ENCODE results near the gene KRCC1. TPM values are rescaled to one million over a fixed set of nuclear protein-coding genes. Genes with fewer than 3 reads are reported as not detected.

The KRCC1 gene
- total RNA-seq, 4 donors from 2014 or later = 29.4 to 39.3 (median 32.2) TPM

- Histone ChIP-seq H3K36me3 (no peaks in the 10 kb centered on the region), H3K4me1 (peaks cover 0 to 9% (median 1%) of the 10 kb centered on the region in 4 donors), H3K27me3 (no peaks in the 10 kb centered on the region), H3K4me3 (peak overlapping the region; percentile 42 to 60 (median 48)), H3K9me3 (no peaks in the 10 kb centered on the region), H3K27ac (peak overlapping the region; percentile 65 to 89 (median 82))
- no peak for DNase-seq (ENCODE audit: low spot score in 2 of 2)
- 11 to 40% methylated on average over 25 to 46 of the region's 46 CpGs for WGBS, 2 donors
- no peak for TF ChIP-seq EP300 (IDR thresholded peaks at IDR 0.05)
- no peak for TF ChIP-seq CTCF (IDR thresholded peaks at IDR 0.05)
- TF ChIP-seq POLR2A (IDR thresholded peaks at IDR 0.05) = no peak
These were observed 38.4 kb downstream of the KRCC1 start for GRCh38 chr2:88016960-88017779.

DNA sequence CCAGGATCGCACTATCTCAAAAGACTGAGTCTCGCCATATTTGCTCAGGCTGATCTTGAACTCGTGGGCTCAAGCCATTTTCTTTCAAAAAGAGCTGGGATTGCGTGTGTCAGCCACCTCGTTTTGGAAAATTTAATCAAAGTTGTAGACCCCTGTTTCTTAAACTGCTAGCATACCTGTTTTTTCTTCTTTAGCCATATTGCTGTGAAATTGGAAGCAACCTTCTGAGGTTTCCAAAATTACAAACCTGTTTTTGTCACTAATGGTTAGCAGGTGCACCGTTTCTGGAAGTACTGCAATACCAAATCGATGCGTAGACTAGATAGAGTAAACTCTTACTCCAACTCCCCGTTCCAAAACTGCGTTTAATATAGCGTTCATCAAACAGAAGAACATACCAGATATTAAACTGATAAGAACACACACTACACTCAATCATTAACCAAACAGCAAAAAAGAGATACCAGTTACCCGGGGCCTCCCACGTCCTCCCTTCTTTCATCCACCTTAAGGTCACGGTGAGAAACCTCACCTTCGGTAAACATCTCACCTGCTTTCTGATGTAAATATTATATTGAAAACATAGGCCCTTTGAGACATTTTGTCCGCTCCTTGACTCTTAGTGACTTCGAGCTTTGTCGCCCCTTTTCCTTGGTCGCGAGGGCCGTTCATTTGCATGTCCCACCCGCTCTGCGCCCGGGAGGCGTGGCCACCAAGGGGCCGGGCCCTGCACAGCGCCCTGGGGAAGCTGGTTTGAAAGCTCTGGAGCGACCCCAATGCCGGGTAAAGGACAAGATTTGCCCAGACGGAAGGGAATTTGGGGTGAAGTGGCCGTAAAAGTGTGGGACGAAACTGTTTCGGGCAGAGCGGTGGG is 39.3 kb downstream of the KRCC1 start, which contains the start of gene RNU2-63P:
Gene RNU2-63P, minus strand, starts transcription at position 462 of the 874 bp plus-strand sequence.
- H3K4me1 ChIP-seq = peaks cover 0 to 14% (median 1%) of the 10 kb centered on the region in 4 donors
- H3K36me3 ChIP-seq = no peaks in the 10 kb centered on the region
- peak; percentile 42 to 63 for DNase-seq (ENCODE audit: low spot score in 2 of 2)
- H3K27me3 ChIP-seq = no peaks in the 10 kb centered on the region
- no peak for TF ChIP-seq CTCF (IDR thresholded peaks at IDR 0.05)
- TF ChIP-seq EP300 (IDR thresholded peaks at IDR 0.05) = peak in 1 of 2 donors; percentile 81
- TF ChIP-seq POLR2A (IDR thresholded peaks at IDR 0.05) = peak in 1 of 2 donors; percentile 36
- H3K4me3 ChIP-seq = peak within 1 kb of the TSS; percentile 42 to 60 (median 48)
- 10 to 12% methylated on average over 32 to 34 of the region's 34 CpGs for WGBS, 2 donors
- H3K9me3 ChIP-seq = no peaks in the 10 kb centered on the region
- H3K27ac ChIP-seq = peak within 1 kb of the TSS; percentile 65 to 89 (median 82)

DNA sequence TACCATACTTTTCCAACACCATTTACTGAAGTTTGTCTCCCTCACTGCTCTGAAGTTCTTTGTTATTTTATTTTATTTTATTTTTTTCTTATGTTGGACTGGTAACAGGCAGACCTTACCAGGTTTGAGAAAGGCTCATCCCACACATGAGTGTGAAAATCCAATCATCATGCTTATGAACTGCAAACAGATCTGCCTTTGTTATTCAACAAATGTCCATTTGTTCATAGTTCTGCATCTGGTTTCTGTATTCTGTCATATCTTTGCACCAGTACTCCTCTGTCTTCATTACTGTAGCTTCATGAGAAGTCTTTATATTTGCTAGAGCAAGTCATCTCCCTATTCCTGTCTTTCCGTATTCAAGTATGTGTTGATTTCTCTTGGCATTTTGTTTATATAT is 44.6 kb downstream of the KRCC1 start:
- Histone ChIP-seq H3K9me3 (no peaks in the 10 kb centered on the region), H3K27me3 (no peaks in the 10 kb centered on the region), H3K4me1 (peaks cover 0 to 11% (median 0%) of the 10 kb centered on the region in 4 donors), H3K27ac (peak overlapping the region; percentile 41 to 78 (median 54)), H3K4me3 (no peak overlapping the region), H3K36me3 (no peaks in the 10 kb centered on the region)
- TF ChIP-seq POLR2A (IDR thresholded peaks at IDR 0.05) = no peak
- no peak for TF ChIP-seq EP300 (IDR thresholded peaks at IDR 0.05)
- TF ChIP-seq CTCF (IDR thresholded peaks at IDR 0.05) = no peak
- WGBS, 2 donors = 19 to 21% methylated on average over 1 of the region's 1 CpG
- DNase-seq (ENCODE audit: low spot score in 2 of 2) = no peak

- no peak for TF ChIP-seq POLR2A (IDR thresholded peaks at IDR 0.05)
- TF ChIP-seq EP300 (IDR thresholded peaks at IDR 0.05) = no peak
- TF ChIP-seq CTCF (IDR thresholded peaks at IDR 0.05) = no peak
- Histone ChIP-seq H3K27me3 (no peaks in the 10 kb centered on the region), H3K36me3 (no peaks in the 10 kb centered on the region), H3K4me3 (no peak overlapping the region), H3K9me3 (no peaks in the 10 kb centered on the region), H3K4me1 (peaks cover 0 to 11% (median 0%) of the 10 kb centered on the region in 4 donors), H3K27ac (peak overlapping the region in 2 of 4 donors; percentile 67 to 78)
- no peak for DNase-seq (ENCODE audit: low spot score in 2 of 2)
- 92 to 100% methylated on average over 1 of the region's 1 CpG for WGBS, 2 donors
These were observed 45.4 kb downstream of the KRCC1 start for GRCh38 chr2:88010136-88010535.

Data from tibial nerve (tissue), 4 donors.